A673 (cell line): ENCODE results near the gene SNAI3.

ENCODE experiments used
- CTCF ChIP-seq: fragments of 300-800, 200-600 bp; sonication (generic); conservative IDR thresholded peaks from 2 replicates; pipeline ENCODE4 v1.5.1; 2017; ENCODE audit warnings: low read depth, mild to moderate bottlenecking, antibody characterized with exemption, low read length, moderate library complexity, mixed read lengths
- EZH2 ChIP-seq: fragments of 200-600 bp; sonication (generic); IDR thresholded peaks from 2 replicates; pipeline ENCODE4 v1.6.1; 2017; ENCODE audit warnings: borderline replicate concordance, low read depth, mild to moderate bottlenecking, mixed read lengths, antibody characterized with exemption, low read length; ENCODE audit not compliant: poor library complexity, severe bottlenecking

DNA sequence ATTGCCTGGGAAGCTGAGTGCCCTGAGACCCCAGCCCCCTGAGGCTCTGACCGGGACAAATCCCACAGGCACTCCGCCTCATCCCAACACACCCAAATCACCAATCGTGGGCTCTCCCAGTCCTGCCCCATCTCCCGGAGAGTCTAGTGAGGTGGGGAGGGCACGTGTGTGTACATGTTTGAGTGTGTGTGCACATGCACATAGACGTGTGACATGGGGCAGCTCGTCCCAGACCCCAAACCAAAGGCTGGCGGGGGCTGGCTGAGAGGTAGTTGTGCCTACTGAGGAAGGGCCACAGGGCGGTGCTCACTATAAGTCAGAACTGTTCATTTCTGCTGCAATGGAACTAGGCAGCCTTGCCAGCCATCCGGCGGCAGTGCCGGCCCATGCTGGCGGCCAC lies 8.6 kb downstream of the SNAI3 start:
- no peak for TF ChIP-seq CTCF
- no peak for TF ChIP-seq EZH2
